WI38 (cell line): ENCODE data around the gene CELA2B.

Experiments used
- H3K4me3 ChIP-seq: 2 replicates; pipeline ENCODE4 v1.5.1; 2011; ENCODE audit warnings: low read depth, mild to moderate bottlenecking, control low read depth, low read length
- TF ChIP-seq, protein P1 (sequence below): IDR thresholded peaks from 2 replicates; pipeline ENCODE4 v1.5.1; 2012; ENCODE audit warnings: low read depth, mild to moderate bottlenecking, control low read depth, low read length

The CELA2B gene

DNA sequence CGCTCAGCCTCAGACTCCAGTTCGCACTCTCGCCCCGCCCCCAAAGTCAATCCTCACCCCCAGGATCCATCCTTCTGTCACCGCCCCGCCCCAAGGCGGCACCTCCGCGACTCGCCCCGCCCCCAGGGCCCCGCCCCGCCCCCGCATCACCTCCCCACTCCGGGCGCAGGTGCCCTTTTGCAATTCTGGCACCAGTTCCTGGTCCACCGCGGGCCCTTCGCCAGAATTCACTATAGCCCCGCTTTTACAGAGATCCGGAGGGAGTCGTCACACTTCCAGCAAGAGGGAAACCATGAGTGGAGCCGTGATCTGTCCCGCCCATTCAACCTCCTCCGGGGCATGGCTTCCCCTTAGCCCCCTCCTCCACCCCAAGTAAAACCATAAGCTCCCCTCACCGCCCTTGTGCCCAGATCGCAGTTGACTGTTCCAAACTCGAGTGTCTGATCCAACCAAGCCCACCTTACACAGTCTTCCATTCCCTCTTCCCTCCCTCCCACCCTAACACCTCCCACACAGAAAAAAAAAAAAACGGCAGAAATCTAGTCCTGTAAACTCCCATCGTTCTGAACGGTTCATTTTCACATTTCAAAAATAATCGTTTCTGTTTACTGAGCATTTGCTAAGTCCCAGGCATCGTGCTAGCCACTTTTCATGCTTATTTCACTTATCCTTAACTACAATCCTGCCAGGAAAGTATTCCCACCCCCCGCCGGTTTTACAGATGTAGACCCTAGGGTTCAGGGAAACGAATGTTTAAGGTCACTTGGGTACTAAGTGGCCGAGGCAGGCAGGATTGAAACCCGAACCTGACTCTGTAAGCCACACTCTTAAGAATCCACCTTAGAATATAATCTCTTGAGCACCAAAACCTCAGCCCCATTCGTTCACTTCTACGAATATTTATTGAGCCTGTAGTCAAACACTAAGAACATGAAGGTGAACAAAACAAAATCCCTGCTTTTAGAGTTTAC is 49.4 kb downstream of the CELA2B start:
- peak overlapping the region; percentile 89 for H3K4me3 ChIP-seq
- TF ChIP-seq, protein P1, sequence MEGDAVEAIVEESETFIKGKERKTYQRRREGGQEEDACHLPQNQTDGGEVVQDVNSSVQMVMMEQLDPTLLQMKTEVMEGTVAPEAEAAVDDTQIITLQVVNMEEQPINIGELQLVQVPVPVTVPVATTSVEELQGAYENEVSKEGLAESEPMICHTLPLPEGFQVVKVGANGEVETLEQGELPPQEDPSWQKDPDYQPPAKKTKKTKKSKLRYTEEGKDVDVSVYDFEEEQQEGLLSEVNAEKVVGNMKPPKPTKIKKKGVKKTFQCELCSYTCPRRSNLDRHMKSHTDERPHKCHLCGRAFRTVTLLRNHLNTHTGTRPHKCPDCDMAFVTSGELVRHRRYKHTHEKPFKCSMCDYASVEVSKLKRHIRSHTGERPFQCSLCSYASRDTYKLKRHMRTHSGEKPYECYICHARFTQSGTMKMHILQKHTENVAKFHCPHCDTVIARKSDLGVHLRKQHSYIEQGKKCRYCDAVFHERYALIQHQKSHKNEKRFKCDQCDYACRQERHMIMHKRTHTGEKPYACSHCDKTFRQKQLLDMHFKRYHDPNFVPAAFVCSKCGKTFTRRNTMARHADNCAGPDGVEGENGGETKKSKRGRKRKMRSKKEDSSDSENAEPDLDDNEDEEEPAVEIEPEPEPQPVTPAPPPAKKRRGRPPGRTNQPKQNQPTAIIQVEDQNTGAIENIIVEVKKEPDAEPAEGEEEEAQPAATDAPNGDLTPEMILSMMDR: no peak

DNA sequence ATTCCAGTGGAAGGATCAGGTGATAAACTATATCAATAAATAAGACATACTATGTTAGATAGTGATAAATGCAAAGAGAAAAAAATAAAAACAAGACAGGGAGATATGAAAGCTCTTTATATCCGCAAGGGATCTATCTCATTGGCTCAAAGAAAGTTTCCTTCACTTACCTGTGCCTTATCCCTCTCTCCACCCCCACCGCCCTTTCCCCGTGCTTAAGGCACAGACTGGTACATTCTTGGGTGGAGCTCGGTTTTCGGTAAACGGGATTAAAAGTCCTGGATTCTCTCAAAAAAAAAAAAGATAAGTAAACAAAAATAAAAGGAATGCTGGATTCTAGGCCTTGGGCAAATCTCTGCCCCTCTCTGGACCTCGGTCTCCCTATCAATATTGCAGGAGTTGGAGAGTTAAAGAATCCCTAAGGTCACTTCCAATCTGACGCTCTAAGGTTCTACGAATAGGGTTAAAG is 50.2 kb downstream of the CELA2B start:
- H3K4me3 ChIP-seq: peak overlapping the region; percentile 89
- TF ChIP-seq, protein P1: no peak

DNA sequence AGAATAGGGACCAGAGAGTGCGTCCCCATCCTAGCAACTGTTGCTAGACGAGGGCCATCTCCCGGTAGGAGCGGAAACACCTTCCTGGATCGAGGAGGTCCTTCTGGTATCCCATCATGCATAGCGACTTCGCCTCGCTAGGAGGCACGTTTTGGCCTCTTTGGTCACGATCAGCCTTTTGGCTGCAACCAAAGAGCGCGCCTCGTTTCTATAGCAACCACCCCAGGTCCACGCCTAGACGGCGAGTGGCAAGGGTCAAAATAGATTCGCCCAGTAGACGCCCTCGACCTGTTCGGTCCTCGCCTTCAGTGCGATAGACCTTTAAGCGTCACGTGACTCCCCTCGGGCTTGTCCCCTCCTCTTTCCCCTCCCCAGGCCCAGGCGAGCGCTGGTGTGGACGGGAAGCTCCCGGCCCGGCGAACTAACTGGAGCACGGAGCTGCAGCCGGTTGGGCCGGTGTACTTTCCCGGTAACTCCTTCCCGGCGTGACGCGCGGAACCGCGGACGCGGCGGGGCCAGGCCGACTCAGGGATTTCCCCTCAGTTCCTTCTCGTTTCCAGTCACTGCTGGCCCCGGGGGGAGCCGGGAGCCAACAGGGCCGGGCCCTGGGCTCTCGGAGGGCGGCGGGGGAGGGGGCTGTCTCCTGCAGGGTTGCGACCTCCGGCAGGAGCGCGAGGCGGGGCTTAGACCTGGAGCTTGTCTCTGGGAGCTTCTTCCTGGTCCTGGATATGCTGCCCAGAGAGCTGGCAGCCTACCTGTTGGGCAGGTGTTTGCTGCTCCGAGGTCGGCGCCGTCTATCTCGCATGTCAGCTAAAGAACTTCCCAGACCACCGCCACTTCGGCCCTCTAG is 50.8 kb downstream of the CELA2B start, which contains the start of gene DNAJC16:
Gene DNAJC16, plus strand, starts transcription at position 359 of the 850 bp plus-strand sequence. CDS start 2,258 bp downstream, outside the sequence.
- TF ChIP-seq, protein P1: 0 out of 2 replicates have a peak, but pooled peaks have one; percentile 15
- peak within 1 kb of the TSS; percentile 89 for H3K4me3 ChIP-seq

DNA sequence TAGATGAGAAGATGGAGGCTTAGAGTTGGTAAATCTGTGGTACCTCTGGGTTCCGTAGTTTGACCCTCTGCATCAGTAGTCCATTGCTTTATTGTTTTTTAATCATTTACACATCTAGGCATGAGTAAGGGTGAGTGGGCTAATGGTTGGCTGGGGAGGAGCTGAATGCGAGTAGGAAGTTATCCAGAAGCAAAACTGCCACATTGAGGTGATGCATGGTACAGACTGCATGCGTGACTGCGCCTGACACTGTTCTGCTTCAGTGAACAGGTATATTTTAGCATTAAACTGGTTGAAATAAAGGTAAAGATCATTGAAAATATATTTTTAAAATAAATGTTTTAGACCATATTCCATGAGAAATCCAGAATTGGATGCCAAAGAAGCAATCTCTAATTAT is 55.1 kb downstream of the CELA2B start:
- TF ChIP-seq, protein P1: no peak
- H3K4me3 ChIP-seq: no peak overlapping the region

DNA sequence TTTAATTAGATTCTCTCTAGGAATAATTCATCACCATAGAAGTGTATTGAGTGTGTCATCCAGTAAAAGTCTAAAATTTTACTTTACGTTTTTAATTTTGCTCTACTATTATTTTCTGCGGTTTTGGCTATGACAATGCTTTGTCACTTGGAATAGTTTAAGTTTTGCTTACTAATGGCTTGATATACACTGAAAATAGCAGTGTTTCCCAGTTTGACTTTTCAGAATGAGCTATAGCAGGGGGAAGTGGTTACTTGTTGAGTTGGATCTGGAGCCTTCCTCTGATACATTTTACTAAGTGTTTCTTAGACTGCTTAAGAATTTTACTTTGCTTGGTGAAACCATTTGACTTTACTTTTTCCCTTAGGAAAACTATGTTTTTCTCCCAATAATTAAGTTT is 55.8 kb downstream of the CELA2B start:
- no peak overlapping the region for H3K4me3 ChIP-seq
- TF ChIP-seq, protein P1: no peak

DNA sequence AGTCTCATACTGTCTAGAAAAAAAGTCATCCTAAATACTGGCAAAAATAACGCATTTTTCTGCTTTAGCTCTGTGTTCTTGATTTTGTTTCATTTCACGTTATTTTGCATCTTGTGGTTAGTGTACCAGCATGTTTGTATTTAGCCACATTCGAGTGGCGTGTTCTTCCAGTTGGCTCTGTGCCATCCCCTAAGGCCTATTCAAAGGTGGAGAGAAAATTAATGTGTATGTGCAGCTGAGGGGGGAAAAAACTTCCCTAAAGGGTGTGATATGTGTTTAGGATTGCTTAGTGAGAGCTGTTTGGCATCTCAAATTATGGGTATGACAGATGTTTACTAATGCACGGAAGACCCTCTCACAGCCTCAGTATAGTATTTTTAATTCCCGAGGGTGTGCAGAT is 62.9 kb downstream of the CELA2B start:
- TF ChIP-seq, protein P1: no peak

DNA sequence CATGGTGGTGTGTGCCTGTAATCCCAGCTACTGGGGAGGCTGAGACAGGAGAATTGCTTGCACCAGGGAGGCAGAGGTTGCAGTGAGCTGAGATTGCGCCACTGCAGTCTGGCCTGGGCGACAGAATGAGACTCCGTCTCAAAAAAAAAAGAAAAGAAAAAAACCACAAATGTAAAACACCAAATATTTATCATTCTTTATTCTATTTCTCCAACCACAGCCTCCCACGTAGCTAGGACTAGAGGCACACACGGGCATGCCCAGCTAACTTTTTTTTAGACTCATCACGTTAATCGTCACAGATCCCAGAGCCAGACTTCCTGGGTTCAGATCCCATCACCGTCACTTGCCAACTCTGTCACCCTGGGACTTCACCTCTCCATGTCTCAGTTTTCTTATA is 64.3 kb downstream of the CELA2B start:
- TF ChIP-seq, protein P1: no peak
- no peak overlapping the region for H3K4me3 ChIP-seq

More for the DNA sequence above, 62.9 kb downstream of the CELA2B start:
- H3K4me3 ChIP-seq: no peak overlapping the region
